ENCODE data around the gene CFAP100. TPM values are rescaled to one million over a fixed set of nuclear protein-coding genes. Genes with fewer than 3 reads are reported as not detected.

CFAP100 gene
- total RNA-seq, 1 experiment from 2014 or later = not detected

GRCh38 chr3:126393563-126393962 lies 1.1 kb upstream of the CFAP100 start:
- ChIA-PET CTCF (interaction anchor here (0.6 kb wide), 1 partner anchor 9 kb away, joined by 3 read pairs; no protein-coding TSS in a partner anchor), POLR2A (no interaction called here)
- Histone ChIP-seq H3K27me3 (replicated peaks; ENCODE audit: control insufficient read depth, insufficient read depth, low read length) (no peaks in the 10 kb centered on the region; the same call in 1 of the 2 replicates), H3K9me3 (no peaks in the 10 kb centered on the region), H3K4me3 (ENCODE audit: low read depth, low read length) (no peak overlapping the region), H3K4me1 (no peaks in the 10 kb centered on the region), H3K36me3 (ENCODE audit: control insufficient read depth, insufficient read depth, low read length) (no peaks in the 10 kb centered on the region)
- TF ChIP-seq, protein P1, sequence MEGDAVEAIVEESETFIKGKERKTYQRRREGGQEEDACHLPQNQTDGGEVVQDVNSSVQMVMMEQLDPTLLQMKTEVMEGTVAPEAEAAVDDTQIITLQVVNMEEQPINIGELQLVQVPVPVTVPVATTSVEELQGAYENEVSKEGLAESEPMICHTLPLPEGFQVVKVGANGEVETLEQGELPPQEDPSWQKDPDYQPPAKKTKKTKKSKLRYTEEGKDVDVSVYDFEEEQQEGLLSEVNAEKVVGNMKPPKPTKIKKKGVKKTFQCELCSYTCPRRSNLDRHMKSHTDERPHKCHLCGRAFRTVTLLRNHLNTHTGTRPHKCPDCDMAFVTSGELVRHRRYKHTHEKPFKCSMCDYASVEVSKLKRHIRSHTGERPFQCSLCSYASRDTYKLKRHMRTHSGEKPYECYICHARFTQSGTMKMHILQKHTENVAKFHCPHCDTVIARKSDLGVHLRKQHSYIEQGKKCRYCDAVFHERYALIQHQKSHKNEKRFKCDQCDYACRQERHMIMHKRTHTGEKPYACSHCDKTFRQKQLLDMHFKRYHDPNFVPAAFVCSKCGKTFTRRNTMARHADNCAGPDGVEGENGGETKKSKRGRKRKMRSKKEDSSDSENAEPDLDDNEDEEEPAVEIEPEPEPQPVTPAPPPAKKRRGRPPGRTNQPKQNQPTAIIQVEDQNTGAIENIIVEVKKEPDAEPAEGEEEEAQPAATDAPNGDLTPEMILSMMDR (IDR thresholded peaks at IDR 0.05; ENCODE audit: insufficient read depth in 1 of 2, low read depth in 1 of 2, low read length in 1 of 2, severe bottlenecking in 1 of 2, unreplicated experiment in 1 of 2) = no peak
- intact Hi-C loops (cut with micrococcal nuclease; ENCODE audit: unreplicated experiment) = no loop called here
- BruUV-seq (replicated peaks) = no TSS peak
- Mint-ChIP-seq H3K9me3 (ENCODE audit: unreplicated experiment) (no peaks in the 10 kb centered on the region), H3K36me3 (ENCODE audit: insufficient read depth, unreplicated experiment) (no peaks in the 10 kb centered on the region), H3K4me3 (ENCODE audit: unreplicated experiment) (no peak overlapping the region), H3K27me3 (ENCODE audit: insufficient read depth, unreplicated experiment) (peaks cover 9% of the 10 kb centered on the region), H3K4me1 (ENCODE audit: low read depth, unreplicated experiment) (peaks cover 6% of the 10 kb centered on the region), H3K27ac (ENCODE audit: unreplicated experiment) (no peak overlapping the region)
- DNase-seq = no peak

- no peaks in the 10 kb centered on the region; the same call in 1 of the 2 replicates for H3K27me3 ChIP-seq (replicated peaks; ENCODE audit: control insufficient read depth, insufficient read depth, low read length)
- no peak for DNase-seq
- no peaks in the 10 kb centered on the region for H3K9me3 ChIP-seq
- BruUV-seq (replicated peaks) = no TSS peak
- TF ChIP-seq, protein P1 (IDR thresholded peaks at IDR 0.05; ENCODE audit: insufficient read depth in 1 of 2, low read depth in 1 of 2, low read length in 1 of 2, severe bottlenecking in 1 of 2, unreplicated experiment in 1 of 2) = no peak
- no peak overlapping the region for H3K4me3 ChIP-seq (ENCODE audit: low read depth, low read length)
- H3K36me3 ChIP-seq (ENCODE audit: control insufficient read depth, insufficient read depth, low read length) = no peaks in the 10 kb centered on the region
- intact Hi-C loops (cut with micrococcal nuclease; ENCODE audit: unreplicated experiment) = no loop called here
- Mint-ChIP-seq H3K27me3 (ENCODE audit: insufficient read depth, unreplicated experiment) (peaks cover 5% of the 10 kb centered on the region), H3K27ac (ENCODE audit: unreplicated experiment) (no peak overlapping the region), H3K4me1 (ENCODE audit: low read depth, unreplicated experiment) (no peaks in the 10 kb centered on the region), H3K4me3 (ENCODE audit: unreplicated experiment) (no peak overlapping the region), H3K36me3 (ENCODE audit: insufficient read depth, unreplicated experiment) (no peaks in the 10 kb centered on the region), H3K9me3 (ENCODE audit: unreplicated experiment) (no peaks in the 10 kb centered on the region)
- CTCF ChIA-PET = no interaction called here
- POLR2A ChIA-PET = no interaction called here
- H3K4me1 ChIP-seq = no peaks in the 10 kb centered on the region
These were observed 240 bp downstream of the CFAP100 start for GRCh38 chr3:126394977-126395321.

GRCh38 chr3:126395846-126396513 lies 1.3 kb downstream of the CFAP100 start:
- DNase-seq = no peak
- H3K4me3 ChIP-seq (ENCODE audit: low read depth, low read length) = no peak overlapping the region
- Mint-ChIP-seq H3K9me3 (ENCODE audit: unreplicated experiment) (no peaks in the 10 kb centered on the region), H3K27ac (ENCODE audit: unreplicated experiment) (no peak overlapping the region), H3K27me3 (ENCODE audit: insufficient read depth, unreplicated experiment) (peaks cover 7% of the 10 kb centered on the region), H3K4me1 (ENCODE audit: low read depth, unreplicated experiment) (no peaks in the 10 kb centered on the region), H3K4me3 (ENCODE audit: unreplicated experiment) (no peak overlapping the region), H3K36me3 (ENCODE audit: insufficient read depth, unreplicated experiment) (no peaks in the 10 kb centered on the region)
- no peaks in the 10 kb centered on the region for H3K9me3 ChIP-seq
- no peaks in the 10 kb centered on the region for H3K36me3 ChIP-seq (ENCODE audit: control insufficient read depth, insufficient read depth, low read length)
- TF ChIP-seq, protein P1 (IDR thresholded peaks at IDR 0.05; ENCODE audit: insufficient read depth in 1 of 2, low read depth in 1 of 2, low read length in 1 of 2, severe bottlenecking in 1 of 2, unreplicated experiment in 1 of 2) = no peak
- H3K27me3 ChIP-seq (replicated peaks; ENCODE audit: control insufficient read depth, insufficient read depth, low read length) = no peaks in the 10 kb centered on the region; the same call in 1 of the 2 replicates
- H3K4me1 ChIP-seq = no peaks in the 10 kb centered on the region
- ChIA-PET CTCF (no interaction called here), POLR2A (no interaction called here)
- intact Hi-C loops (cut with micrococcal nuclease; ENCODE audit: unreplicated experiment) = no loop called here
- BruUV-seq (replicated peaks) = no TSS peak

All from Caco-2 (cell line).